Panc1 (cell line): Measurements from ENCODE around the gene GPR148. TPM values are rescaled to one million over a fixed set of nuclear protein-coding genes. Genes with fewer than 3 reads are reported as not detected.

Experiments used
- ATAC-seq: fragments of 200-7000 bp; cut with Tn5 transposase; 2 replicates; pipeline ENCODE4 v1.9.1; 2020; ENCODE audit warnings: mild to moderate bottlenecking, moderate library complexity
- BruUV-seq: library from RNA; stranded (reverse); fragments of 400-500 nt; replicated peaks from 2 replicates; lab custom pipeline; 2021; lab: Mats Ljungman, UMichigan
- CTCF ChIA-PET: fragments of 300-600 bp; sonication (Branson Sonifier 250); formaldehyde crosslinking; loops from one replicate; lab custom pipeline; 2022; ENCODE audit warnings: antibody characterized with exemption; lab: Charles Lee
- POLR2A ChIA-PET: fragments of 300-600 bp; sonication (Branson Sonifier 250); formaldehyde crosslinking; loops from one replicate; lab custom pipeline; 2022; ENCODE audit warnings: antibody characterized with exemption; lab: Charles Lee
- DNase-seq: peaks from one replicate; pipeline ENCODE4 v3.0.0-alpha.2; 2010; ENCODE audit warnings: low read depth, low spot score
- H3K27ac ChIP-seq: 2 replicates; pipeline ENCODE4 v1.5.1; 2011; ENCODE audit warnings: mild to moderate bottlenecking, low read length, inconsistent platforms
- H3K27me3 ChIP-seq: fragments of 200-500 bp; sonication (Bioruptor generic); 2 replicates; pipeline ENCODE4 v1.6.0; 2014; ENCODE audit warnings: low read length, inconsistent platforms; ENCODE audit not compliant: control insufficient read depth, insufficient read depth
- H3K36me3 ChIP-seq: fragments of 200-500 bp; sonication (Bioruptor generic); 2 replicates; pipeline ENCODE4 v1.5.1; 2014; ENCODE audit warnings: inconsistent platforms, mild to moderate bottlenecking, low read length, moderate library complexity; ENCODE audit not compliant: control insufficient read depth, insufficient read depth
- H3K4me1 ChIP-seq: 2 replicates; pipeline ENCODE4 v1.5.1; 2011; ENCODE audit warnings: inconsistent platforms, mild to moderate bottlenecking, low read length, moderate library complexity; ENCODE audit not compliant: control insufficient read depth, insufficient read depth
- H3K4me3 ChIP-seq, 2 experiments: 2 replicates each; pipeline ENCODE4 v1.5.1; 2011 to 2012; ENCODE audit warnings: low read depth in 2 of 2, low read length in 2 of 2, mild to moderate bottlenecking in 2 of 2, inconsistent platforms in 1 of 2, moderate library complexity in 1 of 2
- H3K9me3 ChIP-seq: fragments of 200-500 bp; sonication (Bioruptor generic); 2 replicates; pipeline ENCODE4 v1.5.1; 2014; ENCODE audit warnings: low read depth, mild to moderate bottlenecking, inconsistent platforms, low read length, moderate library complexity; ENCODE audit not compliant: control insufficient read depth, insufficient read depth
- POLR2AphosphoS5 ChIP-seq: IDR thresholded peaks from 2 replicates; pipeline ENCODE4 v1.6.1; 2012; ENCODE audit warnings: mild to moderate bottlenecking, low read depth, low read length, moderate library complexity
- SIN3A ChIP-seq: IDR thresholded peaks from 2 replicates; pipeline ENCODE4 v1.6.1; 2012; ENCODE audit warnings: low read depth, mild to moderate bottlenecking, low read length, moderate library complexity, borderline replicate concordance; ENCODE audit not compliant: insufficient read depth
- TCF7L2 ChIP-seq: IDR thresholded peaks from 2 replicates; pipeline ENCODE4 v1.6.1; 2011; ENCODE audit warnings: mild to moderate bottlenecking, low read depth, low read length, inconsistent platforms
- in situ Hi-C: cut with HindIII; loops from 2 replicates; pipeline ENCODE4 v1.10.0; 2016; ENCODE audit warnings: low sequenced_read_pairs, low pct_unique_long_range_greater_than_20kb
- intact Hi-C: fragments of 100-400 bp; cut with micrococcal nuclease; formaldehyde crosslinking; loops from one replicate; pipeline ENCODE4 v1.10.0; 2022; ENCODE audit not compliant: unreplicated experiment
- total RNA-seq: library from RNA; stranded (reverse); gene quantifications from one replicate; pipeline ENCODE4 v1.2.1, GENCODE V29; 2021; ENCODE audit not compliant: unreplicated experiment
- TF ChIP-seq, protein P1 (sequence below): fragments of 450-650 bp; IDR thresholded peaks from 2 replicates; pipeline ENCODE4 v1.5.1; 2017; ENCODE audit warnings: mild to moderate bottlenecking
- TF ChIP-seq, protein P2 (sequence below), 2 experiments: IDR thresholded peaks; 2 replicates each; pipeline ENCODE4 v1.6.1; 2011 to 2012; ENCODE audit warnings: low read depth in 2 of 2, control low read depth in 1 of 2, low read length in 1 of 2, mild to moderate bottlenecking in 1 of 2, moderate library complexity in 1 of 2; ENCODE audit not compliant: insufficient read depth in 1 of 2

GPR148 gene
- total RNA-seq, 1 experiment from 2014 or later = not detected

DNA sequence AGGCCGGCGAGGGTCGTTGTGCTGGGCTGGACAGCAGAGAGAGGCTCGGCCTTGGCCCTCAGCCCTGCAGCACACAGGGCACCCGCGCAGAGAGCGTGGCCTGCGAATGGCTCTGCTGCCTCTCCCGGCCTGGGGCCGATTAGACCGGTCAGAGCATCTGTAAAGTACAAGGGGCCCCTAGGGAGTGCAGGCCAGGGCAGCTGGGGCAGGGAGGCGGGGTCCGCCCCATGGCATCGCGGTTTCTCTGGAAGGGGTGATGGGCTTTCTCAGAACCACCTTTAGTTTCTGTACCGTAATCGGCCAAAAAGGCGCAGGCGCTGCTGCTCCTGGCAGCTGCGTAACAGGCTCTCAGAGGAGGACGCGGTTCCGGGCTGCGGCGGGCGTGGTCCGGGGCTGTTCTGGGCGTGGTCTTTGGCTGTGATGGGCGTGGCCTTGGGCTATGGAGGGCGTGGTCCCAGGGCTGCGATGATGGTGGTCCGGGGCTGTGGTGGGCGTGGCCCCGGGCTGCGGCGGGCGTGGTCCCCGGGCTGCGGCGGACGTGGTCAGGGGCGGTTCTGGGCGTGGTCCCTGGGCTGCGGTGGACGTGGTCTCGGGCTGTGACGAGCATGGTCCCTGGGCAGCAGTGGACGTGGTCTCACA, 1.5 kb upstream of the GPR148 start:
- POLR2A ChIA-PET = interaction anchor here (0.8 kb wide), 1 partner anchor 11 kb away, joined by 9 read pairs; no protein-coding TSS in a partner anchor
- Histone ChIP-seq H3K4me3 (peak overlapping the region; percentile 64 to 74), H3K36me3 (no peaks in the 10 kb centered on the region), H3K27ac (peak overlapping the region; percentile 82), H3K9me3 (no peaks in the 10 kb centered on the region), H3K4me1 (peaks cover 8% of the 10 kb centered on the region), H3K27me3 (no peaks in the 10 kb centered on the region; the same call in 1 of the 2 replicates)
- intact Hi-C loops = no loop called here
- TF ChIP-seq, protein P1, sequence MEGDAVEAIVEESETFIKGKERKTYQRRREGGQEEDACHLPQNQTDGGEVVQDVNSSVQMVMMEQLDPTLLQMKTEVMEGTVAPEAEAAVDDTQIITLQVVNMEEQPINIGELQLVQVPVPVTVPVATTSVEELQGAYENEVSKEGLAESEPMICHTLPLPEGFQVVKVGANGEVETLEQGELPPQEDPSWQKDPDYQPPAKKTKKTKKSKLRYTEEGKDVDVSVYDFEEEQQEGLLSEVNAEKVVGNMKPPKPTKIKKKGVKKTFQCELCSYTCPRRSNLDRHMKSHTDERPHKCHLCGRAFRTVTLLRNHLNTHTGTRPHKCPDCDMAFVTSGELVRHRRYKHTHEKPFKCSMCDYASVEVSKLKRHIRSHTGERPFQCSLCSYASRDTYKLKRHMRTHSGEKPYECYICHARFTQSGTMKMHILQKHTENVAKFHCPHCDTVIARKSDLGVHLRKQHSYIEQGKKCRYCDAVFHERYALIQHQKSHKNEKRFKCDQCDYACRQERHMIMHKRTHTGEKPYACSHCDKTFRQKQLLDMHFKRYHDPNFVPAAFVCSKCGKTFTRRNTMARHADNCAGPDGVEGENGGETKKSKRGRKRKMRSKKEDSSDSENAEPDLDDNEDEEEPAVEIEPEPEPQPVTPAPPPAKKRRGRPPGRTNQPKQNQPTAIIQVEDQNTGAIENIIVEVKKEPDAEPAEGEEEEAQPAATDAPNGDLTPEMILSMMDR = no peak
- TF ChIP-seq POLR2AphosphoS5 (no peak), SIN3A (no peak), TCF7L2 (no peak)
- TF ChIP-seq, protein P2, sequence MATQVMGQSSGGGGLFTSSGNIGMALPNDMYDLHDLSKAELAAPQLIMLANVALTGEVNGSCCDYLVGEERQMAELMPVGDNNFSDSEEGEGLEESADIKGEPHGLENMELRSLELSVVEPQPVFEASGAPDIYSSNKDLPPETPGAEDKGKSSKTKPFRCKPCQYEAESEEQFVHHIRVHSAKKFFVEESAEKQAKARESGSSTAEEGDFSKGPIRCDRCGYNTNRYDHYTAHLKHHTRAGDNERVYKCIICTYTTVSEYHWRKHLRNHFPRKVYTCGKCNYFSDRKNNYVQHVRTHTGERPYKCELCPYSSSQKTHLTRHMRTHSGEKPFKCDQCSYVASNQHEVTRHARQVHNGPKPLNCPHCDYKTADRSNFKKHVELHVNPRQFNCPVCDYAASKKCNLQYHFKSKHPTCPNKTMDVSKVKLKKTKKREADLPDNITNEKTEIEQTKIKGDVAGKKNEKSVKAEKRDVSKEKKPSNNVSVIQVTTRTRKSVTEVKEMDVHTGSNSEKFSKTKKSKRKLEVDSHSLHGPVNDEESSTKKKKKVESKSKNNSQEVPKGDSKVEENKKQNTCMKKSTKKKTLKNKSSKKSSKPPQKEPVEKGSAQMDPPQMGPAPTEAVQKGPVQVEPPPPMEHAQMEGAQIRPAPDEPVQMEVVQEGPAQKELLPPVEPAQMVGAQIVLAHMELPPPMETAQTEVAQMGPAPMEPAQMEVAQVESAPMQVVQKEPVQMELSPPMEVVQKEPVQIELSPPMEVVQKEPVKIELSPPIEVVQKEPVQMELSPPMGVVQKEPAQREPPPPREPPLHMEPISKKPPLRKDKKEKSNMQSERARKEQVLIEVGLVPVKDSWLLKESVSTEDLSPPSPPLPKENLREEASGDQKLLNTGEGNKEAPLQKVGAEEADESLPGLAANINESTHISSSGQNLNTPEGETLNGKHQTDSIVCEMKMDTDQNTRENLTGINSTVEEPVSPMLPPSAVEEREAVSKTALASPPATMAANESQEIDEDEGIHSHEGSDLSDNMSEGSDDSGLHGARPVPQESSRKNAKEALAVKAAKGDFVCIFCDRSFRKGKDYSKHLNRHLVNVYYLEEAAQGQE (IDR thresholded peaks at IDR 0.05; ENCODE audit: insufficient read depth in 1 of 2, low read depth in 2 of 2, low read length in 1 of 2) = no peak
- BruUV-seq = no TSS peak
- DNase-seq (no peak), ATAC-seq (peak; percentile 98)
- in situ Hi-C loops = no loop called here
- CTCF ChIA-PET = no interaction called here

DNA sequence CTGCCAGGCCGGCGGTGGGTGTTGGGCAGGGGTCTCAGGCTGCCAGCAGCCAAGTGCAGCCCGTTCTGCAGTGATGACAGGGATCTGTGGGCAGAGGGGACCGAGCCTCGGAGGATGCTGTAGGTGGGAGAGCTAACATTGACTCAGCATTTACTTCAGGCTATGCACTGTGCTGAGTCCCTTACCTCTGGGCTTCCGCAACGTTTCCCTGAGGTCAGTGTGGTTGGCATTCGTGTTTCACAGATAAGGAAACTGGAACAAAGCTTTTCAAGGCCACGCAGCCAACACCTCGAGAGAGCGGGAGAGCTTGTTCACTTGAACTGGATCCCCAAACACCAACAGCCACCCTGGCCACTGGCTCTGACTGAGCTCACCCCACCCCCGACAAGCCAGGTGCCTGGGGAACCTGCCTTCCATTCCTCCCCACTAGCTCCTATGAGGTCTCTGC, 839 bp upstream of the GPR148 start:
- BruUV-seq = no TSS peak
- H3K27me3 ChIP-seq = no peaks in the 10 kb centered on the region; the same call in 1 of the 2 replicates
- peaks cover 8% of the 10 kb centered on the region for H3K4me1 ChIP-seq
- peak overlapping the region; percentile 64 to 74 for H3K4me3 ChIP-seq
- ChIA-PET CTCF (no interaction called here), POLR2A (no interaction called here)
- ATAC-seq (peak; percentile 62), DNase-seq (no peak)
- H3K27ac ChIP-seq = peak overlapping the region; percentile 65; the same call in 1 of the 2 replicates
- in situ Hi-C loops = no loop called here
- TF ChIP-seq, protein P1 = no peak
- TF ChIP-seq, protein P2 (IDR thresholded peaks at IDR 0.05; ENCODE audit: insufficient read depth in 1 of 2, low read depth in 2 of 2, low read length in 1 of 2) = no peak
- TF ChIP-seq POLR2AphosphoS5 (no peak), SIN3A (no peak), TCF7L2 (no peak)
- no peaks in the 10 kb centered on the region for H3K9me3 ChIP-seq
- intact Hi-C loops = no loop called here
- no peaks in the 10 kb centered on the region for H3K36me3 ChIP-seq
